GM21737 (cell line): Measurements from ENCODE around the gene IMMT.
"Not testable (repeated sequence)": the region's sequence is repeated elsewhere in the genome, so short reads cannot be mapped to it uniquely, and the experiment has no call there.

Source experiments
- ATAC-seq: cut with Tn5 transposase; IDR thresholded peaks from one replicate; pipeline ENCODE4 v1.9.1; 2021; ENCODE audit warnings: mild to moderate bottlenecking, moderate library complexity; ENCODE audit not compliant: unreplicated experiment

The IMMT gene

DNA sequence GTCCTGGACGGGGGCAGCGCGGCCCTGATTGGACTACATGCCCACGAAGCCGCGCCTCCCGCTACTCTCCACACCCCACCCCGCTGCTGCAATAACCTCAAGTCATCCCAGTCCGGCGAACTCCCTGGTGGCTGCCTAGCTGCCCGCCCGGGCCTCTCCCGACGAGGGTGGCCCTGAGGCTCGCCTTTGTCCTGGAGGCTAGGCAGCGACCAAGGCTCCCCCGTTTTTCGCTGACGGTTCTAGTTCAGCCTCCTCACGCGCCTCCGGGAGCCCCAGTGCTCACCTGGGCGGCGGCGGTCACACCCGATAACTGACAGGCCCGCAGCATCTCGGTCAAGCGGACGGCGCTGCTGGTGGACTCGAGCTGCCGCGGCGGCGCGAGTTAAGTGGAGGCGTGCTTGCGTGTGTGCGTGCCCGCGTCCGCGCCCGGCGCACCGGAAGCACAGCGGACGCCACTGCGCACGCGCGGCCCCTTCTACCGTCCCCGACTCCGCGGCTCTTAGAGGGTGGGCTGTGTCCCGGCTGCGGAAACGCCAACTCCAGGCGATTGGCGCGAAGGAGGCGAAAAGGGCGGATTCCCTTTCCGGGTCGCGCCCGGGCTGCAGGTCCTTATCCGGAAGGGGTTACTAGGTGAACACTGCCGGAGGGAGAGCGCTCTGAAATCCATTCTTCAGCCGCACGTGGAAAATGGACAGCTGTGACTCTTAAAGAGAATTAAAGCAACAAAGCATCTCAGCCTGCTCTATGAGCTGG is at the start of gene IMMT:
Gene IMMT, minus strand, starts transcription at position 408 of the 753 bp plus-strand sequence. Its CDS starts 80 bp downstream, at position 328.
- ATAC-seq, result peak; percentile 90

DNA sequence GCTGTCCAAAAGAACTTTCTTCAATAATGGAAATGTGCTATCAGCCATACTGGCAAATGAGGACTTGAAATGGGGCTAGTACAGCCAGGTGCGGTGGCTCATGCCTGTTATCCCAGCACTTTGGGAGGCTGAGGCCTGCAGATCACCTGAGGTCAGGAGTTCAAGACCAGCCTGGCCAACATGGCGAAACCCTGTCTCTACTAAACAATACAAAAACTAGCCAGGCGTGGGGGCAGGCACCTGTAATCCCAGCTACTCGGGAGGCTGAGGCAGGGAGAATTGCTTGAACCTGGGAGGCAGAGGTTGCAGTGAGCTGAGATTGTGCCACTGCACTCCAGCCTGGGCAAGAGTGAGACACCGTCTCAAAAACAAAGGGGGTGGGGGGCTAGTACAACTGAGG is 49.5 kb upstream of the IMMT start:
- not testable (repeated sequence) for ATAC-seq

DNA sequence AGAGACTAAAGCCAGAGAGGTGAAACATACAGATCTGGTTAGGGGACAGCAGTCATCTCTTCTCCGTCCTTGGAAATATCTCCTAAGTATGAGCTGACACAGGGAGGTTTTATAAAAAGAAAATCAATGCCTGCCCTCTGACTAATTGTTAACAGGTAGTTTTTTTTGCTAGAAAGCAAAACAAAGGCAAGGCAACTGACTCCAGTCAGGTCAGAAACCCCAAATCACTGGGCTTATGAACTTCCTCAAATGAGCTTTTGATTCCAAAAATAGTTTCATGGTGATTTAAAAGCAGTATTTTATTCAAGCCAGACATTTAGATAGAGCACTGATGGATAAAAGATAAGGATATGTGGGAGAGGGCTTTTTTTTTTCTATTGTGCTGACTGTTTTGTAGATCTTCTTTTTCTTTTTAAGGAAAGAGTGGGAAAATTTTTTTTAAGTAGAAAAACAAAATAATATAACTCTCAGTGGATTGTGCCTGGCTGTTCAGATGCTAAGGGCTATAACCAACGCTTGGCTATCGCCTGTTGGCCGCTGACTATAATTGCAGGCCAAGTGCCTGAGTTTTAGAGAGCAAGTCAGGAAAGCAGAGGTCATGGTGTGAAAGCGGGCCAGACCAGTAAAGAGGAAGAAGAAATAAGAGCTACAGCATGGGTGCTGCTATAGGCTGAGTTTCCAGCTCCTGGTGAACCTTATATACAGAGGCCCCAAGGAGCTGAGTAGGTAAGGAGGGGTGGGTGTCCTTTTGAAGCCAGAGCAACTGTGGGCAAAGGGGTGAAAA is 48.9 kb upstream of the IMMT start:
- ATAC-seq, result no peak

DNA sequence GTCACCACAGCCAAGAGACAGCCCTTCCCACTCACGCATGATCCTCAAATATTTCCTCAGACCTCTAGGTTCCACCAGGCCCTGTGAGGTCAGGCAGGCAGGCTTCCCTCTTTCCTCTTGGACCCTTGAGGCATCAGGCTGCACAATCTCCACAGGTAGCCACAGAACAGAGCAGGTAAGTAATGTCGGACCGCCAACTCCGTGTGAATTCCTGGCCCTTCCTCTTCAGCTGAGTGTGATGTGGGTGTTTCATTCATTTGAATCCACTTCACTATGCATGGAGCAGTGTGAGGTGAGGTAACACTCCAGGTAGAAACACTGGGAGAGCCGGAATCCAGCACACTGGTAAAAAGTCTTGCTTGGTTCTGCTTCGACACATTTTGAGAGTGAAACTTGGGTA is 48.0 kb upstream of the IMMT start:
- ATAC-seq, result no peak

DNA sequence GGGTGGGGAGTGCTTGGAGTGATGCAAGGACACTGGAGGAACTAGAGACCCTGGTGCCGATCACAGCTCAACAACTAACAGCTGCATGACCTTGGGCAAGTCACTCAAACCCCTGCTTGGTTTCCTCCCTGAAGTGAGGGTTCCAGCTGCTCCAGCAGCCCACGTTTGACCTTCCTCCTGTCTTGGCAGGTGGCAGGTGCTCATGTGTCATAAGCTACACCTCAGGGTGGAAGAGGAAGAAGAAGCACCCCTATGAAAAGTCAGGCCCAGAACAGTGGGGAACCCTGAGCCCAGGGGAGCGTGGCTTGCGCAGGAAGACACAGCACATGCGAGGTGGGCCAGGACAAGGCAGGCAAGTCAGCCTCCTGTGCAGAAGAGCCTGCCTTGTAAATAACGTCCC is 46.3 kb upstream of the IMMT start:
- no peak for ATAC-seq

DNA sequence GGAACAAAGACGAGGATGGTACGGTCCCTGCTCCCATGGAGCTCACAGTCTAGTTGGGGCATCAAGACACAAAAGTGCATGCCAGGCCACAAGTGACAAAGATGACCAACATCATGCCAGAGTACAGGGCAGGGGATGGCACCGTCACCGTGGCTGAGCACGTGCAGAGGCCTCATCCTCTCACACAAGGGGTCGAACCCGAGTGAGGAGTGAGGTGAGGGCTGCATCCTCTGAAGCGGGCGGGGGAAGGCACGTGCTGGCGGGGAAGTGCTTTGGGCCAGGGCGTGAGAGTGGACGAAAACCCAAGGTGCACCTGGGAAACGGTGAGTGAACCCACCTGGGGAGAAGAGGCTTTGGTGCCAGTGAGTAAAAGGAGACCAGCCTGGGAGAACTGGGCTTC is 45.0 kb upstream of the IMMT start:
- ATAC-seq, result no peak

DNA sequence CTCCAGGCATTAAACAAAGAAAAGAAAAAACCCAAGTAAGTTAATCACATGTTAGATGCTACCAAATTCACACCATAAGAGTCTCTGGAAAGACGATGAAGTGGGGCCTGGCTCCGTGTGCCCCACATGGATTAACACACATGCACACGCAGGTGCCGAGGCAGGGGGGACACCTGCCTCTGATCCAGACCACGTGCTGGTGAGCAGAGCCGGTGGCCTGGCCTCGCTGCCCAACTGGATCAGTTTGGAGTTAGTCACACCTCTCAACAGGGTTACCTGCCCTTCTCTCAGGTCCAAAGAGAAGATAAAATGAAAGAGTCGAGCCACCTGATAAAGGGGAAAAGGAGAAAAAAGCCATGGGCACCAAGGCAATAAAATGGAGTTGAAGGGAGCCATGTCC is 44.5 kb upstream of the IMMT start:
- no peak for ATAC-seq

DNA sequence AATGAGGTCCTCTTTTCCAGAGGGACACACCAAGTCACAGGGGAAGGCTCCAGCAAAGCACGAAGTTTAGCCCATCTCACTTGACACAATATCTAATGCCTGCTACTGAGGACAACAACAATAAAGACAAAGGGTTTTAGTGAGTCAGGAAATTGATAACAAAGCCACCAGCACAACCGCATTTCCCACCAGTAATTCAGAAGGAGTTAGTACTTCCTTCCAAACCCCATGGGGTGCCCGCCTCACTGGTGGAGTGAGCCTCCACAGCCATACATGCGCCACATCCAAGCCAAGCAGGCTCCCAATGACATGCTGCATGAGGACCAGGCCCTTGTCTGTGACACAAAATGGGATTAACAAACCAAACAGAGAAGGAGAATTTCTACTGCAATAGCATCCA is 44.1 kb upstream of the IMMT start:
- no peak for ATAC-seq

DNA sequence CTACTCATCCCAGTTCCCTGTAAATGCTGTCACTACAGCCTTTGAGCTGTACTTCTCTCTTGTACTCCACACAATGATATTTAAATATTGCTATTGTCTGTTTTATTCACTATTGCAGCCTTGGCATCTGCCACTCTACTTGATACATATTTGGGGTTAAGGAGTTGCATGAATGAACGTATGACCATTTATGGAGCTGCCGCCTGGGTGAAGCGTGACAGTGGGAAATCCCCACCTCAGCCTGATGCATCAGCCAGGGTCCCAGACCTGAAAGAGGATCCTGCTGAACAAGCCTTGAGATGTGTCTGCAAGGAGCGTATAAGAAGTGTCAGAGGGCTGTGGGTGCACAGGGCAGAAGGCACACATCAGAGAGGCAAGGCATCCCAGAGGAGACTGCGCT is 43.1 kb upstream of the IMMT start:
- peak; percentile 92 for ATAC-seq

DNA sequence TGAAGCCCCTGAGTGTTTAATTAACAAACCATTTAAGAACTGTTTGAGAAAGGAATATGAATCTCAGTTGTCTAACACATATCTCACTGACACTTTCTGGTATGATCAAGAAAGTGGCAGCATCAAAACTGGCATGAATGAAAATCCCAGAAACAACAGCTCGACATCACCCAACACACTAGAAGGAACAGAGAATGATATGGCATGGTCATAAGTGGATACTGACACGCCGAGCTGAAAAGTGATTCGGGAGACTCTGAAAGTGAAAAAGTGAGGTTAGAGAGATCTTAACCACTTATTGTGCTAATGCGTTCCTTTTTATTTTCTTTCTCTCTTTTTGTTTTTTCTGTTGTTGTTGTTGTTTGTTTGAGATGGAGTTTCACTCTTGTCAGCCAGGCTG is 41.9 kb upstream of the IMMT start:
- ATAC-seq, result no peak

DNA sequence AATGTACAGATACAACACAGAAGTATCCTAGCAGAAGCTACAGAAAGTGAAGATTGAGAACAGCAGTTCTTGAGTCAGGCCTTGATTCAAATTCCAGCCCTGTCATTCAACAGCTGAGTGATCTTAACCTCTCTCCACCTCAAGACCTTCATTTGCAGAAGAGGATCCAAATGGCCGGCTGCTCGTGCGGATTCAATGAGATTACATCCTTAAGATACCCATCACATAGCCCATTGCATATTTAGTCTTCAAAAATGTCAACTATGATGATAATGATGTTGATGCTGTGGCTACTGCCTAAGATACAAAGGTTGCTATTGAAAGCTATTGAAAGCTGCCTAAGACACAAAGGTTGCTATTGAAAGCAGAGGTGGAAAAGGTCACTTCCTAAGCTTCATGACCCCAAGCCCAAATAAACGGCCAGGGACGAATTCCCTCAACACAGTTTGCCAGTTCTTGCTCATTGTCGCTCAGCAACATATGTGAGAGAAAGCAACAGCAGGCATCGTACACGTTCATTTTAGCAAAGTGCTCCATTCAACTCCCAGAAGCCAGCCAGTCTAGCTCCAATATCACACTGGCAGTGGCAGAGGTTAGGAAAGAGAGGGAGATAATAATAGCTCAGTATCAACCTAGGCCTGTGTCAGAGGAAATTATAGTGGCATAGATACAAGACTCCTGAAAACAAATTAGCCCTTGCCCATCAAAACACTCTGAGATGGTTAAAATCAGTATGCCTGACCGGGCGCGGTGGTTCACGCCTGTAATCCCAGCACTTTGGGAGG is 40.1 kb upstream of the IMMT start:
- ATAC-seq, result no peak

DNA sequence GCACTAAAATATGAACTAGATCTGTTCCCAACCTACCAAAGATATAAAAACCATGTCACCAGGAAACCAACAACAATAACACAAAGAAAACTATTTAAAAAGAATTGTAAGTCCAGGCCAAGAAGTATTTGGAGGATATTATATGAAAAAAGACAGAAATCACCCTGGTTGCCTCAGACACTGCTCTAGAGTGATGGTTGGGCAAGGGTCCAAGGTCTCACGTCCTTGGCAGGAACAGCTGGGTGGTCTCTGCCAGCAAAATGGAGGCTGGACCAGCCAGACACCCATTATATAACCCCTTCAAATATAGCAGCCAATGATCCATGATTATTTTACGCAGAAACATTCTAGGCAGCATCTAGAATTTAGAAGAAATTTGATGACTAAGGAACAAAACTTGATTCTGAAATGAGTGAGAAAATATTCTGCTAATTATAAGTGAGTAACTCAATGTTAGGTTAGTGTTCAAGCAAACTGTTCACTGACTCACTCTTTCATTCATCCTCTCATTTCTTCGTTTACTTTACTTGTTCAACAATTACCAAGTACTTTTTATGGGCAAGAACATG is 39.4 kb upstream of the IMMT start:
- no peak for ATAC-seq

DNA sequence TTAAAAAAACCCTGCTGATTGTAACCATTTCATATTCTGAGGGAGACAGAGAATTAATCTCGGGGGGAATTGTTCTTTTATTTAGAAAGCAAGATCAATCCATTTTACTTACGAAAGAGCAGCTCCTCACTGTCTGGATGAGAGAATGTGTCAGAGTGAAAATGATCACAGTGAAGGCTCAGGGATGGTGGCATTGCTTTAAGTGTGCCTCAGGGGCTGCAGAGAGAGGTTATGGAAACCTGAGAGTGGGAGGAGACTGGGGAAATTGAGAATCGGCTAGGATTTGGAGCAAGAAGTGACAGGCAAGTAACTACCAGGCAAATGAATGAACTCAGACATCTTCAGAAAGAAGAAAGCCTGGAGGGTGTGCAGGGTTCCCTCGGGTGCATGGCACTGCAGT is 38.2 kb upstream of the IMMT start:
- no peak for ATAC-seq

DNA sequence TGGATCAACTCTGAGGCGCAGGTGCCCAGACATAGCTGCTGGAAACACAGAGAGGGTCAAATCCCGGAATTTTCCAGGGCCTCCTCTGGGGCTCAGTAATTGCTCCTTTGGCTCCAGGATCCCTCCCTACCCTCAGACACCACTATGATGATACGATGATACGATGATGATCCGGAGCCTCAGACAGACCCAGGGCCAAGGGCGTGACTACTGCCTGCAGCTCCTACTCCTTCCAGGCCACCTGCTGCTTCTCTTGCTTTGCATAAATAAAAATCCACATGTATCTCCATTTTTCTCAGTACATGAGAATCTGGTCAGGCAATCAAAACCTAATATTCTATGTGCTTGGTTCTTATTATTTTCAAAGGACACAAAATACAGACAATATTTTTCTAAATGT is 37.6 kb upstream of the IMMT start:
- no peak for ATAC-seq

DNA sequence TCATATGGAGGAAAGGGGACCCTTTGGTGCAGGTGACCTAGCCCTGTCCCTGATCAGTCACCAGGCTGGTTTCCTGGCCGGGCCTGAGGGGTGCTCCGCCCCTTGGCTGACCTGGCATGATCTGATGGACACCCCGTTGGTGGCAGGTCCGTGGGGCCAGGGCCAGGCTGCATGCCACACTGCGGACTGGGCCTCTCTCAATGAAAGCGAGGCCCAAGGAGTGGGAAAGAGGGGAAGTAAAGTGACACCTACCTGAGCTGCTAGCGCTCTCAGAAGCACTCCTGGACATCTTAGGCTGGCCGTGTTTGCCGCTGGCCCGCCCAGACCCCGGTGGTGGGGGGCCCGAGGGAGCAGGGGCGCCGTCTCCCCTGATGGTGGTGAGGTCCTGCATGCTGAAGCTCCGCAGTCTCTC is 37.1 kb upstream of the IMMT start:
- no peak for ATAC-seq

DNA sequence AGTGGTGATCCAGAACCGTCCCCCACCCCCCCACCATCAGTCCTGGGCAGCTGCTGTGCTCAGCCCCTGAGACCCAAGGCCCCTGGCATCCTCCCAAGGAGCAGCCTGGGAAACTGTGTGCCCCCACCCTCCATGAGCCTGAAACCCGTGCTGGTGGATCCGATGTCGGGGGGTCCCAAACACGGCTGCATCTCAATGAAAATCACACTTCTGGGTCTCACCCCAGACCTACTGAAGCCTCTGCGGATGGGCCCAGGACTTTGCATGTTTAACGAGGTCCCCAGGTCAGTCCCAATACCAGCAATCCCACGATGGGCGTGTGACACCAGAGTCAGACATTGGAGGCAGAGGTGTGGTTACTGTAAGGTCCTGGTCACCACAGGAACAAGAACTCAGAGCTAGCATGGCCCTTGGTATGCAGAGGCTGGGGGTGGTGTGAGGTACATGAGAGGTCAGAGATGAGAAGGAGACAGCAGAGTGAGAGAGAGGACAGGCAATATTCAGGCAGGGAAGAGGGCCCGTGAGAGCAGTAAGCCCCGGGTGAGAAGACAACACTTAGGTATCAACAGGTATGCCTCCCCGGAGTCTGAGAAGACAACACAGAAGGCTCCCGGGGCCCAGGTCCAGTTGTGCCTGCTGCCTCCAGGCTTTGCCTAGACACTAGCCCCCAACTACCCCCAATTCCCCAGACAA is 36.6 kb upstream of the IMMT start:
- ATAC-seq, result no peak

DNA sequence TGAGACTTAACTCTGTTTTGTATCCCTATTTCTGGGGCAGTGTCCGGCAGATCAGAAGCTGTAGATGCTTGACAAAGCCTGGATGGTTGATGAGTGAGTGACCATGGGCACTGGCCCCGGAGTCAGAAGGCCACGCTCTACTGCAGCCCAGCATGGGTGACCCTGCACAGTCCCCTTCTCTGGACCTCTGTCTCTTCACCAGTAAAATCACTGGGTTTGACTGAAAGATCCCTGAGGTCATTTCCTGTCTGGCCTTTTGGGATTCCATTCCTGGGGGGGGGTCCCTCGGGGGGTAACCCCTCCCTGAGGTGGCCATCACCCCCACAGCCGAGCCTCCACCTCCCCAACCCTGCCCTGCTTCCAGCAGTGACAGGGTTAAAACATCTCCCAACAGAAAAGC is 35.7 kb upstream of the IMMT start:
- ATAC-seq, result no peak

DNA sequence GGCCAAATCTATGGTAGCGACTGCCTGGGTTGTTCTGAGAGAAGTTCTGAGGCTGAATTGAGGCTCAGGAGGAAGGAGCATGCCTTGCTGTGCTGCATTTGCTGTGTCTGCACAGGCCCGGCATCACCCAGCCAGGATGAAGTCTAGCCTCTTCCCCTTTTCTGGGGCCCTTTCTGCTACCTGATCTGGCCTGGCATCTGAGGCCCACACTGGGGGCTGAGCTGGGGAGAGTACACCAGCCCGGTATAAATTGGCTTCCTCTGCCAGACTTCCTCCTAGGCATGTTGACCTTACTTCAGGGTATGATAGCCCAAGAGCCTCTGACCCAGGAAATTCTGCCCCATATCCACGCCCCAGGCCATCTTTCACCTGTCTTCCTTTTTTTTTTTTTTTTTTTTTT is 34.0 kb upstream of the IMMT start:
- ATAC-seq, result no peak

DNA sequence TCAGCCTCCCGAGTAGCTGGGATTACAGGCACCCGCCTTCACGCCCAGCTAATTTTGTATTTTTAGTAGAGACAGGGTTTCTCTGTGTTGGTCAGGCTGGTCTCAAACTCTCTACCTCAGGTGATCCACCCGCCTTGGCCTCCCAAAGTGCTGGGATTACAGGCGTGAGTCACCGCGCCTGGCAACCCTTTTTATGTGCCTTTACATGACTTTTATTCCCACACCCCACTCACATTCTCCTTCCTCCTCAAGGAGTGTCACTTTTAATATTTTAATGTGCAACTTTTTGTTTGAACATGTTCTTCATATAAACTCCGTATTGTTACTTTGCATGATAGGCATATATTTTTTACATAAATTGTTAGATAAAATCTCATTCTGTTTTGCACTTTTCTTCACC is 33.3 kb upstream of the IMMT start:
- ATAC-seq, result not testable (repeated sequence)

DNA sequence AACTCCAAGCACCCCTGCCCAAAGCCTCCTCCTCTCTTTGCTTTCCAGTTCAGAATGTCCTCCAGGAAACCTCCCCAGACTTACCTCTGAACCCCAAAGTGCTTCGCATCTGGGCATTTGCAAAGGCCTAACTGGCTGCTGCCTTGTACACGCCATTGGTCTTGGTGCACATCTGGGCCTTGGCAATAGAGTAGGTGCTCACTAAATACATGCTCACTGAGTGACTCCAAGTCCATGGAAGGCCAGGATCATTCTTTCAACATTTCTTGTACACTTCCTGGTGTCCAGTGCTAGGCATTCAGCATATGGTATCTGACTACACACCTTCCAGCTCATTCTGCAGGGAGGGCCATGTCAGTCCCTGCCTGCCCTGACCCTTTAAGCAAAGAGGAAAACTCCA is 32.4 kb upstream of the IMMT start:
- ATAC-seq, result no peak
